Measurements from ENCODE around the gene CNN1. TPM values are rescaled to one million over a fixed set of nuclear protein-coding genes. Genes with fewer than 3 reads are reported as not detected.

CNN1 gene
- 5.5 and 10.3 TPM in 2 replicates for total RNA-seq

DNA sequence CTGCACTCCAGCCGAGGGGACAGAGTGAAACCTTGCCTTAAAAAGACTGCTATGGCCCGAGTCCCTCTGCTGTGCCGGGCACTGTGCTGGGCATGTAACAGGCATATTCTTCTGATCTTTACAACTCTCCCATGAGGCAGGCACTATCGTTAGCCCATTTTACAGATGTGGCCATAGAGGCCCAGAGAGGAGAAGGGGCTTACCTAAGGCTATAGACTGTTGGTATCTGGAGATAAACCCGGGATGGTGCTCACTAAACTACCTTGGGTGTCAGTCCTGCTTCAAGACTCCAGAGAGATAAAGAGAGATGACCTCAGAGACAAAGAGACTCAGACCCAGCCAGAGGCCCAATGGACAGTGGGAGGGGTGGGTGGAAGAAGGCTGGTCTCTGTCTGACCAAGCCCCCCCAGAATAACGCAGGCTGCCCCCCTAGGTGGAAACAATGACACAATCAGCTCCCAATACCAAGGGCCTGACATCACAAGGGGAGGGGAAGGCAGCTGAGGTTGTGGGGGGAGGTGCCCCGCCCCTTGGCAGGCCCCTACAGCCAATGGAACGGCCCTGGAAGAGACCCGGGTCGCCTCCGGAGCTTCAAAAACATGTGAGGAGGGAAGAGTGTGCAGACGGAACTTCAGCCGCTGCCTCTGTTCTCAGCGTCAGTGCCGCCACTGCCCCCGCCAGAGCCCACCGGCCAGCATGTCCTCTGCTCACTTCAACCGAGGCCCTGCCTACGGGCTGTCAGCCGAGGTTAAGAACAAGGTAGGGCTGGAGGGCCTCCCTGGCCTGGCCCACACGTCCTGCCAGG, at the start of gene CNN1:
TSS of gene CNN1 (plus strand) at position 620 of the 805 bp plus-strand sequence. CDS start at position 697, 77 bp downstream.

DNA sequence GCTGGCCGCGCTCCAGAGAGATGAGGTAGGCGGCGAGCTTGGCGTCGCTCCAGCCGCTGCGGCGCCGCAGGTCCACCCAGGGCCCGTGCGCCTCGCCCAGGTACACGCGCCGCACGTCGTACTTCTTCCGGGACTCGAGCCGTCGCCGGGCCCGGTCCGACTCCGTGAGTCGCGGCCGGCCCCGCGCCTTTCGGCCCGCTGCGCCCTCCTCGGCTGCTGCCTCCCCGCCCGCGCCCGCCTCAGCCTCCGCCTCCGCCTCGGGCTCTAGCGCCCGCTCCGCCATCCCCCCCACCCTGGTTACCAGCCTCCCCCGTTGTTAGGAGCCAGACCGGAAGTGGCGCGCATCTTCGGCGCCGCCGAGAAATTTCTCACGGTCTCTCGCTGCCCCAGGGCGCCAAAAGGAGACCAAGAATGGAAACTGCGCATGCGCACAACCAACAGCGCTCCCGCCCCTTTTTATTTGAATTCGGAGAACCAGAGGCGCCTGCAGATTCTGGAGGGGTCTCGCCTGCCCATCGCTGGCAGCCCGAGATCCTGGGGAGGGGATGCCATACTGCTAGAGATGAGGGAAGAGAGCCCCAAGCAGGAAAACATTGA, 33.0 kb upstream of the CNN1 start, which contains the start of gene ZNF653:
TSS of gene ZNF653 (minus strand) at position 336 of the 597 bp plus-strand sequence. CDS start at position 283, 53 bp downstream.

DNA sequence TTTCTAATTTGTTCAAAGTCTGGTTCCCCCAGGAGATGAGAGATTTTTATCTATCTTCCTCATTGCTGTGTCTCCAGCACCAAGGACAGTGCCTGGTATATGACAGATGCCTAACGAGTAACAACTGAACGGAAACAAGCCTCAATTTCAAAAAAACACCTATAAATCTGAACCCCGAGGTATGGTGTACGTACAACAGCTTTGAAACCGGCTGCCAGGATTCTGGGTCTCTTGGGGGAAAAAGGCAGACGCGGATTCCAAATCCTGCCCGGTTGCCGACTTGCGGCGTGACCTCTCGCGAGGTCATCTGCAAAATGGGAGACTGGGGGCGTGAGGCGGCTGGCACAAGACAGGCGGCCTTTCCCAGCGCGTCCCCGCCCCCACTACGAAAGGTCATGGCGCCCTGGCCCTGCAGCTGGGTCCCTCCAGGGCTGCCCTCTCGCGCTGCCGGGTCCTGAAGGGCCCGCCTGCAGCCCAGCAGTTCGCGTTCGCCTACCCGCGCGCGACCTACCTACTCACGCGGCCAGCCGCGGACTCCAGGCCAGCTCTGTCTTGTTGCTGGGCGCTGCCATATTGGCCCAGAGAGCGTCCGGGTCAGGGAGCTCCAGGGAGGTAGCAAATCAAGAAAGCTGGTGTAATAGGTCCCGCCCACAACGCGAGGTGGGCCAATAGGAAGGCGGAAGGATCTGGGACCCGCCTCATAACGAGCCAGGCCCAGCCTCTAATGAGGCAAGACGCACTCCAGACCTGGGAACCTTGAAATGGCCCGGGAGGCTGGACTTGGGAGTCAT, 9.9 kb upstream of the CNN1 start, which contains the start of gene ECSIT:
TSS of gene ECSIT (minus strand) at position 584 of the 791 bp plus-strand sequence. CDS start 9,964 bp downstream, outside the sequence.

DNA sequence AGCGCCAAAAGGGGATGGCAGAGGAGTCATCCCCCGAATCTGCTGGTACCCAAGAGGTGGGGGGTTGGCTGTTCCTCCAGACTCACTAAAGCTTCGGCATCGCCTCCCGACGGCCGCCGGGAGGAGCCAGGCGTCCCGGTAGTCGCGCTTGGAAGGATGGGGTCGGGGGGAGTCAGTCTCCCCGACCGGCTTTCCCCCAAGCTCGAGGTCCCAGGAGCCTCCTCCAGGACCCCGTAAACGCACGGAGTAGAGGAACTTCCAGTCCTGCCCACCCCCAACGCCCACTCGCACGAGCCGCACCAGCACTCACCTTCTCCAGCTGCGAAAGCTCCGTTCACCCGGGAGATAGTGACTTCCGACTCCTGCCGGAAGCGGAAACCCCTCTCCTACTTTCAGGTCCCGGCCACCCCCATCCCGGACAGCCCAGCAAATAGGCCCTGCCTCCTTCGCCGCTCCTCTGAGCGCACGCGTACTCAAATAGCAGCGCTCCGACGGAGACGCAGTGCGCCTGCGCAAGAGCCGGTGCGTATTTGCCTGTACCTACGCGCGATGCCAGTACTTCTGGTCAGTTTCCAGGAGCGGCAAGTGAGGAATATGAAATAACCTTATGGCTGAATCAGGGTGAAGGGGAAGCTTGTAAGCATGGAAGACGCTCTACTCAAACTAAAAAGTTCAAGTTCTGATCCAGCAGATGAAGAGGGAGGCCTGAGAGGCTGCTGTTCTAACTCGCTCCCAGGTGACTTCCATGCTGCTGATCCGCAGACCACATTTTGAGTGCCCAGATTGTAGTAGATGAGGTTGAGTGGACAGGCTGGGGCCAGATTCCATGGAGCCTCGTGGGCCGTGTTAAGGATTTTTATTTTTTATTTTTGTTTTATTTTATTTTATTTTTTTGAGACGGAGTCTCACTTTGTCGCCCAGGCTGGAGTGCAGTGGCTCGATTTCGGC, 20.5 kb downstream of the CNN1 start, which contains the start of gene ELOF1:
TSS of gene ELOF1 (minus strand) at position 350 of the 948 bp plus-strand sequence. CDS start 4,883 bp downstream, outside the sequence.

DNA sequence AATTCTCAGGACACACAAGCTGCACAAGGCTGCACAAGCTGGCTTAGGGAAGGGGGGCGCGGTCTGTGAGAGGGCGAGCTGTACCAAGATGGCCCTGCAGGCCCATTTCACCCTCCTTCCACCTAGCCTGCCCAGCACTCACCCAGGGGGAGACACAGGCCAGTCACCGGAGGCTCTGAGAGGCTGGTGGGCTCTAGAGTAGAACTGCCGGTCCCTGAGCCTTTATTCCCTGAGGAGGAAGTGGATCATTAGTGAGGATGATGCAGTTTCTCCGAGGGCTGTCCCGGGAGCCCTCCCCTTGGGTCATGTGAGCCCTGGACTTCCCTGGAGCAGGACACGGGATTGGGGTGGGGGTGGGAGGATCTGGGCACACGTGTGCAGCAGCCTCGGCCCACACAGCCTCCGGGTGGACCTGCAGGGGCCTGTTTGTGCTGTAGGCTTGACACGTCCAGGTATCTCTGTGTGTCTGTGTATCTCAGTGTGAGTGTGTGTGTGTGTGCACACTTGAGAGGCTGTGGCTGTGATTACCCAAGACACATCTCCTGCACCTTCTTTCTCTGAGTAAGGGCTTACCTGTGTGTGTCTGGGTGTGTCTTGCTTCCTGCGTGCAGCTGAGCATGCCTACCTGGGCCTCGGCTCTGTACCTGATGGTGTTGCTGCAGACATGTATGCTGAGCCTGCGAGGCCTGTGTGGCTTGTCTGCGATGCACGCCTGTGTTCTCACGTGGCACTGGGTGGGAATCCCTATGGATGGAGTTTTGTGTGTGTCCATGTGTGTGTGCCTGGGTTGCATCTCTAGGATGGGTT, 39.0 kb downstream of the CNN1 start, which contains the start of gene ACP5:
TSS of gene ACP5 (minus strand) at position 195 of the 807 bp plus-strand sequence. CDS start 328 bp downstream, outside the sequence.

GRCh38 chr19:11597202-11598102, 58.8 kb downstream of the CNN1 start, which contains the start of gene ZNF627:
Gene ZNF627 (plus strand): TSS chr19:11597483. CDS start chr19:11597628, 145 bp downstream.

Other genes with a start within 250 kb of the CNN1 start
- gene TSPAN16, start 242.7 kb upstream of the CNN1 start, total RNA-seq: not detected in 2 replicates
- gene RAB3D, start 199.2 kb upstream of the CNN1 start, total RNA-seq: 6.6 and 9.0 TPM in 2 replicates
- 181 and 221 TPM in 2 replicates for gene TMEM205, start 192.6 kb upstream of the CNN1 start, total RNA-seq
- gene CCDC159, start 192.3 kb upstream of the CNN1 start, total RNA-seq: 12.6 and 12.7 TPM in 2 replicates
- 21.4 and 33.2 TPM in 2 replicates for gene PLPPR2, start 183.4 kb upstream of the CNN1 start, total RNA-seq
- 1.7 and 2.5 TPM in 2 replicates for gene SWSAP1, start 164.2 kb upstream of the CNN1 start, total RNA-seq
- 9.0 and 13.8 TPM in 2 replicates for gene EPOR, start 154.5 kb upstream of the CNN1 start, total RNA-seq
- not detected in 2 replicates for gene RGL3, start 119.5 kb upstream of the CNN1 start, total RNA-seq
- under 0.01 and 0.89 TPM in 2 replicates for gene ODAD3, start 103.7 kb upstream of the CNN1 start, total RNA-seq
- gene PRKCSH, start 103.2 kb upstream of the CNN1 start, total RNA-seq: 183 and 227 TPM in 2 replicates
- gene ELAVL3, start 57.8 kb upstream of the CNN1 start, total RNA-seq: not detected in 2 replicates
- gene ZNF653, start 33.0 kb upstream of the CNN1 start, total RNA-seq: 3.2 and 7.8 TPM in 2 replicates
- 43.2 and 46.1 TPM in 2 replicates for gene ECSIT, start 9.7 kb upstream of the CNN1 start, total RNA-seq
- gene ELOF1, start 20.4 kb downstream of the CNN1 start, total RNA-seq: 46.3 and 65.7 TPM in 2 replicates
- gene ACP5, start 38.8 kb downstream of the CNN1 start, total RNA-seq: not detected in 2 replicates
- 8.1 and 8.7 TPM in 2 replicates for gene ZNF627, start 58.6 kb downstream of the CNN1 start, total RNA-seq
- 2.3 and 5.8 TPM in 2 replicates for gene ZNF823, start 200.1 kb downstream of the CNN1 start, total RNA-seq
- 2.3 and 4.3 TPM in 2 replicates for gene ZNF441, start 228.1 kb downstream of the CNN1 start, total RNA-seq